ENCODE data around the gene NELFA.

GRCh38 chr4:1980561-1981041, 28.2 kb downstream of the NELFA start:
- TF ChIP-seq, protein P1, sequence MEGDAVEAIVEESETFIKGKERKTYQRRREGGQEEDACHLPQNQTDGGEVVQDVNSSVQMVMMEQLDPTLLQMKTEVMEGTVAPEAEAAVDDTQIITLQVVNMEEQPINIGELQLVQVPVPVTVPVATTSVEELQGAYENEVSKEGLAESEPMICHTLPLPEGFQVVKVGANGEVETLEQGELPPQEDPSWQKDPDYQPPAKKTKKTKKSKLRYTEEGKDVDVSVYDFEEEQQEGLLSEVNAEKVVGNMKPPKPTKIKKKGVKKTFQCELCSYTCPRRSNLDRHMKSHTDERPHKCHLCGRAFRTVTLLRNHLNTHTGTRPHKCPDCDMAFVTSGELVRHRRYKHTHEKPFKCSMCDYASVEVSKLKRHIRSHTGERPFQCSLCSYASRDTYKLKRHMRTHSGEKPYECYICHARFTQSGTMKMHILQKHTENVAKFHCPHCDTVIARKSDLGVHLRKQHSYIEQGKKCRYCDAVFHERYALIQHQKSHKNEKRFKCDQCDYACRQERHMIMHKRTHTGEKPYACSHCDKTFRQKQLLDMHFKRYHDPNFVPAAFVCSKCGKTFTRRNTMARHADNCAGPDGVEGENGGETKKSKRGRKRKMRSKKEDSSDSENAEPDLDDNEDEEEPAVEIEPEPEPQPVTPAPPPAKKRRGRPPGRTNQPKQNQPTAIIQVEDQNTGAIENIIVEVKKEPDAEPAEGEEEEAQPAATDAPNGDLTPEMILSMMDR (optimal IDR thresholded peaks at IDR 0.05 in 1 of 3, IDR thresholded peaks at IDR 0.05 in 1 of 3, conservative IDR thresholded peaks at IDR 0.05 in 1 of 3; ENCODE audit: extremely low read depth in 1 of 3, insufficient read depth in 2 of 3, low read length in 3 of 3) = no peak
- no peak for TF ChIP-seq EZH2 (IDR thresholded peaks at IDR 0.05; ENCODE audit: low read length)

Data from keratinocyte (primary cell).